ACC112 (cell line): ENCODE measurements around the gene LRRC3B.
"Not testable (repeated sequence)": the region's sequence is repeated elsewhere in the genome, so short reads cannot be mapped to it uniquely, and the experiment has no call there.

Source experiments
- H2AFZ ChIP-seq: fragments of 200-600 bp; sonication (generic); one replicate; pipeline ENCODE4 v1.6.0; 2017; ENCODE audit warnings: antibody characterized with exemption, low read length; ENCODE audit not compliant: unreplicated experiment
- H3K27ac ChIP-seq: fragments of 200-600 bp; sonication (generic); 2 replicates; pipeline ENCODE4 v1.5.1; 2014; ENCODE audit warnings: low read depth, mild to moderate bottlenecking, antibody characterized with exemption, low read length, moderate library complexity
- H3K27me3 ChIP-seq: fragments of 200-600 bp; sonication (generic); 2 replicates; pipeline ENCODE4 v1.6.1; 2014; ENCODE audit warnings: mild to moderate bottlenecking, antibody characterized with exemption, low read length, moderate library complexity, mixed read lengths; ENCODE audit not compliant: insufficient read depth
- H3K36me3 ChIP-seq: fragments of 200-600 bp; sonication (generic); 2 replicates; pipeline ENCODE4 v1.6.1; 2016; ENCODE audit warnings: mild to moderate bottlenecking, antibody characterized with exemption, low read length, moderate library complexity, mixed read lengths; ENCODE audit not compliant: insufficient read depth
- H3K4me1 ChIP-seq: fragments of 200-600 bp; sonication (generic); one replicate; pipeline ENCODE4 v1.6.1; 2016; ENCODE audit warnings: low read length, mixed read lengths; ENCODE audit not compliant: insufficient read depth, unreplicated experiment, control insufficient read depth
- H3K4me3 ChIP-seq: fragments of 200-600 bp; sonication (generic); 2 replicates; pipeline ENCODE4 v1.5.1; 2014; ENCODE audit warnings: mild to moderate bottlenecking, low read depth, low read length
- H3K79me2 ChIP-seq: fragments of 200-600 bp; sonication (generic); one replicate; pipeline ENCODE4 v1.6.0; 2016; ENCODE audit warnings: low read length; ENCODE audit not compliant: control insufficient read depth, unreplicated experiment, insufficient read depth

Gene LRRC3B

DNA sequence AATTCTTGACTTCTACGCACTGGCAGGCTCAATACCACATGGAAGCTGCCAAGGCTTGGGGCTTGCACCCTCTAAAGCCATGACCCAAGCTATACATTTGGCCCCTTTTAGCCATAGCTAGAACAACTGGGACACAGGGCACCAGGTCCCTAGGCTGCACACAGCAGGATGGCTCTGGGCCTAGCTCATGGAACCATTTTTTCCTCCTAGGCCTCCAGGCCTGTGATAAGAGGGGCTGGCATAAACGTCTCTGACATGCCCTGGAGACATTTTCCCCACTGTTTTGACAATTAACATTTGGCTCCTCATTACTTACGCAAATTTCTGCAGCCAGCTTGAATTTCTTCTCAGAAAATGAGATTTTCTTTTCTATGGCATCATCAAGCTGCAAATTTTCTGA, 18.8 kb upstream of the LRRC3B start:
- H2AFZ ChIP-seq, H3K27ac ChIP-seq, H3K79me2 ChIP-seq, H3K4me1 ChIP-seq, H3K27me3 ChIP-seq, H3K4me3 ChIP-seq, H3K36me3 ChIP-seq: not testable (repeated sequence)

DNA sequence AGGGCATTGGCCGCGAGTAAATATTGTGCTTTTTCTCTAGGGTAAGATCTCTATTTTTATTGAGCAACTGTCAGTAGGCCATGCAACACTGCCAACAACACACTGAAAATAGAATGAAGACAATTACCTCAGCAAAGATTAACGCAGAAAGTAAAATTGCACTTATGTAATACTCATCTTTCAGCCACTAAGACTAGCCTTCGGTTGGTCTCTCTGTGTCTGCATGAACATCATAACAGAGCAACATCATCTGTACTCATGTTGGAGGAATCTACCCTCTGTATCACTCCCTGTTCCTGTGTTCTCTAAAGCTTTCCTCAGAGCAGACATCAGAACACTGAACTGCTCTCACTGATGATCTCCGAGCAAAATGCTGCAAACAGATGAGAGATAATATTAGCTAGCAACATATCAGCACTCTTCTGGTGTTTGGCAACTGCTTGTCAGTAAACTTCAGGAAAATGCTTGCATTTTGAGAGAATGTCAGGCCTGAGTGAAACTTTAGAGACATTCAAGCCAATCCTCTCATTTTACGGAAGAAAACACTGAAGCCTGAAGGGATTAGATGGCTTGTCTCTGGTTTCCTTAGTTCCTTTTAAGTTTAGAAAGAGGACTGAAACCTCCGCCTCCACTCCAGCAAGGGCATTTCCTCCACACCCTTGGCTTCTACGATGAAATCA, 8.4 kb upstream of the LRRC3B start:
- Histone ChIP-seq H3K36me3 (no peaks in the 10 kb centered on the region), H2AFZ (no peak overlapping the region)

GRCh38 chr3:26621176-26621575, 1.4 kb upstream of the LRRC3B start:
- peaks cover 21% of the 10 kb centered on the region for H3K27me3 ChIP-seq
- no peaks in the 10 kb centered on the region for H3K4me1 ChIP-seq

More for the DNA sequence above, 8.4 kb upstream of the LRRC3B start:
- no peaks in the 10 kb centered on the region for H3K79me2 ChIP-seq
- no peak overlapping the region for H3K4me3 ChIP-seq
- no peak overlapping the region for H3K27ac ChIP-seq
- no peaks in the 10 kb centered on the region for H3K27me3 ChIP-seq
- no peaks in the 10 kb centered on the region for H3K4me1 ChIP-seq

GRCh38 chr3:26621906-26622620, 509 bp upstream of the LRRC3B start:
- no peak overlapping the region for H3K4me3 ChIP-seq
- no peak overlapping the region for H3K27ac ChIP-seq
- H2AFZ ChIP-seq: no peak overlapping the region
- no peaks in the 10 kb centered on the region for H3K36me3 ChIP-seq
- peaks cover 21% of the 10 kb centered on the region for H3K27me3 ChIP-seq
- no peaks in the 10 kb centered on the region for H3K4me1 ChIP-seq
- H3K79me2 ChIP-seq: no peaks in the 10 kb centered on the region

More at GRCh38 chr3:26621176-26621575, 1.4 kb upstream of the LRRC3B start:
- H3K4me3 ChIP-seq: no peak overlapping the region
- no peak overlapping the region for H2AFZ ChIP-seq
- H3K27ac ChIP-seq: no peak overlapping the region
- no peaks in the 10 kb centered on the region for H3K36me3 ChIP-seq
- no peaks in the 10 kb centered on the region for H3K79me2 ChIP-seq

GRCh38 chr3:26623419-26624208, 1.0 kb downstream of the LRRC3B start:
- H3K27me3 ChIP-seq: peaks cover 21% of the 10 kb centered on the region
- H3K4me1 ChIP-seq: no peaks in the 10 kb centered on the region
- no peak overlapping the region for H3K27ac ChIP-seq
- no peak overlapping the region for H2AFZ ChIP-seq
- H3K79me2 ChIP-seq: no peaks in the 10 kb centered on the region
- H3K4me3 ChIP-seq: no peak overlapping the region
- H3K36me3 ChIP-seq: no peaks in the 10 kb centered on the region

DNA sequence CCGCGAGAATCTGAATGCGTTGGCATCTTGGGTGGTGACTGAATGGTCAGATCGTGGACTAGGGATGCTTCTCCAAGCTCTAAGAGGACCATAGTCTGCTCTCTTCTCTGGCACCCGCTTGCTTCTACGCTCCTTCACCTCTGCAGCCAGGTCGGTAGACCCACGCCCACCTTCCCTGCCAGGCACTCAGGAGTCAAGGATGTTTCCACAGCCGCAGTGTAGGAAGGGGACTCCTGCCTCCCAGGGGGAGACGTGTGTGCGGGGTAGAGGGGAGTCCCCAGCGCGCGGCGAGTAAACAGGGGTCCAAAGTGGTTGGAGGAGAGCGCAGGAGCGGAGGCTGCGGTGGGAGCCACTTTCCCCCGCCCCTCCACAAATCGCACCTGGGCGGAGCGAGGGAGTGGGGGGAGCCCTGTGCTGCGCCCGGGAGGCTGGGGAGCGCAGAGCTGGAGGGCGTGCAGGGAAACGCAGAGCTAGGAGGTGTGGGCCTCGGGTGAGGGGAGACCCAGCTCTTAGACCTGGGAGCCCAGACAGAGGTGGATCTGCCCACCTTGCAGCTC, 1.7 kb downstream of the LRRC3B start:
- Histone ChIP-seq H3K4me1 (no peaks in the 10 kb centered on the region), H3K36me3 (no peaks in the 10 kb centered on the region), H3K27ac (no peak overlapping the region), H3K4me3 (no peak overlapping the region), H2AFZ (no peak overlapping the region), H3K27me3 (peaks cover 21% of the 10 kb centered on the region), H3K79me2 (no peaks in the 10 kb centered on the region)

GRCh38 chr3:26625187-26625586, 2.6 kb downstream of the LRRC3B start:
- no peaks in the 10 kb centered on the region for H3K4me1 ChIP-seq
- no peak overlapping the region for H3K27ac ChIP-seq
- H3K27me3 ChIP-seq: peaks cover 21% of the 10 kb centered on the region
- H2AFZ ChIP-seq: no peak overlapping the region
- no peaks in the 10 kb centered on the region for H3K79me2 ChIP-seq
- H3K36me3 ChIP-seq: no peaks in the 10 kb centered on the region
- no peak overlapping the region for H3K4me3 ChIP-seq

- Histone ChIP-seq H3K27ac (no peak overlapping the region), H3K27me3 (peaks cover 17% of the 10 kb centered on the region), H3K4me1 (no peaks in the 10 kb centered on the region), H2AFZ (no peak overlapping the region), H3K4me3 (no peak overlapping the region), H3K79me2 (no peaks in the 10 kb centered on the region), H3K36me3 (no peaks in the 10 kb centered on the region)
Observed at GRCh38 chr3:26627080-26627479, 4.5 kb downstream of the LRRC3B start.

- Histone ChIP-seq H3K4me3 (no peak overlapping the region), H3K27ac (no peak overlapping the region), H3K27me3 (peaks cover 4% of the 10 kb centered on the region; the same call in 1 of the 2 replicates), H2AFZ (no peak overlapping the region), H3K79me2 (no peaks in the 10 kb centered on the region), H3K4me1 (no peaks in the 10 kb centered on the region), H3K36me3 (no peaks in the 10 kb centered on the region)
Observed at GRCh38 chr3:26628915-26629314, 6.3 kb downstream of the LRRC3B start.

GRCh38 chr3:26630669-26631389, 8.3 kb downstream of the LRRC3B start:
- Histone ChIP-seq H2AFZ (no peak overlapping the region), H3K36me3 (no peaks in the 10 kb centered on the region), H3K79me2 (no peaks in the 10 kb centered on the region), H3K27me3 (no peaks in the 10 kb centered on the region), H3K4me3 (no peak overlapping the region), H3K4me1 (no peaks in the 10 kb centered on the region), H3K27ac (no peak overlapping the region)
